ENCODE measurements around the gene PLA2G6.
"Not testable (repeated sequence)": the region's sequence is repeated elsewhere in the genome, so short reads cannot be mapped to it uniquely, and the experiment has no call there.

PLA2G6 gene

GRCh38 chr22:38146166-38146565, 35.5 kb downstream of the PLA2G6 start:
- H3K27ac ChIP-seq (ENCODE audit: insufficient read depth, low read depth, low read length, poor library complexity, severe bottlenecking); H3K4me3 ChIP-seq (ENCODE audit: insufficient read depth, low read depth, low read length); H3K27me3 ChIP-seq (ENCODE audit: control insufficient read depth, insufficient read depth, low read length, poor library complexity, severe bottlenecking); H3K9me3 ChIP-seq (ENCODE audit: control insufficient read depth, low read length); H3K4me1 ChIP-seq (ENCODE audit: control insufficient read depth, insufficient read depth, low read length); H3K36me3 ChIP-seq (ENCODE audit: control insufficient read depth, insufficient read depth, low read length): not testable (repeated sequence)
- 92 to 94% methylated on average over 3 of the region's 3 CpGs for WGBS, 2 experiments

DNA sequence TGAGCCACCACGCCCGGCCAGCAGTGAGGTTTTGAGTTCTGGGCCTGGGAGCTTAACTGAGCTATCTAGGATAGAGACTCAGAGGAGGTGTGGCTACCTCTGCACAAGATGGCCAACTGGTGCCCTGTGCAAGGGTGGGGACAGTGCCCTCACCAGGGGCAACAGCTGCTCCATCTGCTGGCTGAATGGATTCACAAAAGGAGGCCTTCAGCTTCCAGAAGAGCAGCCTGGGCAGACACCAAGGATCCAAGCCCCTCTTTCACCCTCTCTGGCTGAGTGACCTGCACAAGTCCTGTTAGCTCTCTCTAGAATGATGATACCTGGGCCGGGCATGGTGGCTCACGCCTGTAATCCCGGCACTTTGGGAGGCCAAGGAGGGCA, 37.6 kb downstream of the PLA2G6 start:
- Histone ChIP-seq H3K4me3 (ENCODE audit: insufficient read depth, low read depth, low read length) (no peak overlapping the region), H3K27ac (ENCODE audit: insufficient read depth, low read depth, low read length, poor library complexity, severe bottlenecking) (no peak overlapping the region), H3K36me3 (ENCODE audit: control insufficient read depth, insufficient read depth, low read length) (no peaks in the 10 kb centered on the region), H3K9me3 (ENCODE audit: control insufficient read depth, low read length) (no peaks in the 10 kb centered on the region), H3K27me3 (ENCODE audit: control insufficient read depth, insufficient read depth, low read length, poor library complexity, severe bottlenecking) (no peaks in the 10 kb centered on the region), H3K4me1 (ENCODE audit: control insufficient read depth, insufficient read depth, low read length) (no peaks in the 10 kb centered on the region)
- 95 to 96% methylated on average over 5 of the region's 5 CpGs for WGBS, 2 experiments

DNA sequence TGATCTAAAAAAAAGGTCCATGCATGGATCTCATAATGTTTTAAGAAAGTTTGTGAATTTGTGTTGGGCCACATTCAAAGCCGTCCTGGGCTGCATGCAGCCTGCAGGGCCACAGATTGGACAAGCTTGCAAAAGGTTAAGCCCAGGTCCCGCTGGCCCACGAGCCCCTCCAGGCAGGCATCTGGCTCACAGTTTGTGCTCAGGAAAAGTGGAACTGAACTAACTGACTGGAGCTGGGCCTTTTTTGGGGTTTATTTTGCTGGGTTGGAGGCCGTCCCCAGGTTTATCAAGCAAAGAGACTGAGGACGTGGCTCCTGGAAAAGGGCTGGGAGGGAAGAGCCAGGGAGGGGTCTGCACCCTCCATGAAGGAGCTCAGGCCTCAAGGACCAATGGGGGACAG, 39.0 kb downstream of the PLA2G6 start:
- no peak overlapping the region for H3K4me3 ChIP-seq (ENCODE audit: insufficient read depth, low read depth, low read length)
- H3K36me3 ChIP-seq (ENCODE audit: control insufficient read depth, insufficient read depth, low read length), result no peaks in the 10 kb centered on the region
- no peaks in the 10 kb centered on the region for H3K9me3 ChIP-seq (ENCODE audit: control insufficient read depth, low read length)
- H3K4me1 ChIP-seq (ENCODE audit: control insufficient read depth, insufficient read depth, low read length), result no peaks in the 10 kb centered on the region
- no peaks in the 10 kb centered on the region for H3K27me3 ChIP-seq (ENCODE audit: control insufficient read depth, insufficient read depth, low read length, poor library complexity, severe bottlenecking)
- WGBS, 2 experiments, result 93 to 95% methylated on average over 5 of the region's 5 CpGs
- H3K27ac ChIP-seq (ENCODE audit: insufficient read depth, low read depth, low read length, poor library complexity, severe bottlenecking), result no peak overlapping the region

DNA sequence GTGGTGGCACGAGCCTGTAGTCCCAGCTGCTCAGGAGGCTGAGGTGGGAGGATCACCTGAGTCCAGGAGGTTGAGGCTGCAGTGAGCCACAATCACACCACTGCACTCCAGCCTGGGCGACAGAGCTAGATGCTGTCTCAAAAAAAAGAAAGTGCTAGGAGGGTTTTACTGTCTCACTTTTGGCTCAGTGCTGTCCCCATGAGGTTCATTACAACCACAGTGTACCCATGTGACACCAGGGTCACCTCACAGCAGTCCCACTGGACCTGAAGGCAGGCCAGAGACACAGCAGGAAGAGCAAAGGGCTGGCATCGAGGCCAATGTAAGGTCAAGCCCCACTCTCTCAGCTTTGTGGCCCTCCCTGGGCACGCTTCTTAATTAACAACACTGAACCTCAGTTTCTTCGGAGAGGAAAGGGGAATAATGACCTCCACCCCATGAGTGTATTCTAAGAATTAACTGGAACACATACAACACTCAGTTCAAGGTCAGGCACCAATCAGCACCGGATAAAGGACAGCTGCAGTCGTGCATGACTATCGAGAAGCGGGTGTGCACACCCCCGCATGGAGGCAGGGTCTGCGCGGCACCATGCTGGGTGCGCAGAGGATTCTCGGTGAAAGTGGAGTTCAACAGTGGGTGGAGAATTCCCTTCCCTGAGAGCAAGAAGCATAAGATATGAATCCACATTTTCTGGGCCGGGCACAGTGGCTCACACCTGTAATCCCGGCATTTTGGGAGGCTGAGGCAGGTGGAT, 40.2 kb downstream of the PLA2G6 start:
- Histone ChIP-seq H3K9me3 (ENCODE audit: control insufficient read depth, low read length) (no peaks in the 10 kb centered on the region), H3K4me3 (ENCODE audit: insufficient read depth, low read depth, low read length) (no peak overlapping the region), H3K27me3 (ENCODE audit: control insufficient read depth, insufficient read depth, low read length, poor library complexity, severe bottlenecking) (no peaks in the 10 kb centered on the region), H3K4me1 (ENCODE audit: control insufficient read depth, insufficient read depth, low read length) (no peaks in the 10 kb centered on the region), H3K36me3 (ENCODE audit: control insufficient read depth, insufficient read depth, low read length) (no peaks in the 10 kb centered on the region), H3K27ac (ENCODE audit: insufficient read depth, low read depth, low read length, poor library complexity, severe bottlenecking) (no peak overlapping the region)
- 93 to 94% methylated on average over 16 of the region's 16 CpGs for WGBS, 2 experiments

DNA sequence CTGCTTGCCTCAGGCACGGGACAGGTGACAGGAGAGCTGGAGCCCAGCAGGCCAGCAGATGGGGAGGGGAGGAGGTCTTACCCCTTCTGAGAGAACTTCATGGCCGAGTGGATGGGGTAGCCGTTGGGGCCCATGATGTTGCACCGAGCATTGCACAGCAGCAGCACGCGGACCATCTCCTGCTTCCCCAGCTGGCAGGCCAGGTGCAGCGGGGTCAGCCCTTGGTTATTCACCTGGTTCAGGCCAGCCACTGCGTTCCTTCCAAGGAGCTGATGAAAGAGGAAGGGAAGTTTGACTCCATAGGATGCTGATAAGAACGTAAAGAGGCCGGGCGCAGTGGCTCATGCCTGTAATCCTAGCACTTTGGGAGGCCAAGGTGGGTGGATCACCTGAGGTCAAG, 41.7 kb downstream of the PLA2G6 start:
- Histone ChIP-seq H3K27ac (ENCODE audit: insufficient read depth, low read depth, low read length, poor library complexity, severe bottlenecking) (no peak overlapping the region), H3K9me3 (ENCODE audit: control insufficient read depth, low read length) (no peaks in the 10 kb centered on the region), H3K27me3 (ENCODE audit: control insufficient read depth, insufficient read depth, low read length, poor library complexity, severe bottlenecking) (no peaks in the 10 kb centered on the region), H3K36me3 (ENCODE audit: control insufficient read depth, insufficient read depth, low read length) (no peaks in the 10 kb centered on the region), H3K4me3 (ENCODE audit: insufficient read depth, low read depth, low read length) (no peak overlapping the region), H3K4me1 (ENCODE audit: control insufficient read depth, insufficient read depth, low read length) (no peaks in the 10 kb centered on the region)
- 94 to 96% methylated on average over 11 of the region's 11 CpGs for WGBS, 2 experiments

- no peaks in the 10 kb centered on the region for H3K27me3 ChIP-seq (ENCODE audit: control insufficient read depth, insufficient read depth, low read length, poor library complexity, severe bottlenecking)
- H3K4me1 ChIP-seq (ENCODE audit: control insufficient read depth, insufficient read depth, low read length), result no peaks in the 10 kb centered on the region
- H3K4me3 ChIP-seq (ENCODE audit: insufficient read depth, low read depth, low read length), result no peak overlapping the region
- H3K36me3 ChIP-seq (ENCODE audit: control insufficient read depth, insufficient read depth, low read length), result no peaks in the 10 kb centered on the region
- 92% methylated on average over 5 of the region's 5 CpGs for WGBS, 2 experiments
- H3K9me3 ChIP-seq (ENCODE audit: control insufficient read depth, low read length), result no peaks in the 10 kb centered on the region
- no peak overlapping the region for H3K27ac ChIP-seq (ENCODE audit: insufficient read depth, low read depth, low read length, poor library complexity, severe bottlenecking)
Observed at GRCh38 chr22:38138961-38139360, 42.7 kb downstream of the PLA2G6 start.

- no peaks in the 10 kb centered on the region for H3K27me3 ChIP-seq (ENCODE audit: control insufficient read depth, insufficient read depth, low read length, poor library complexity, severe bottlenecking)
- H3K9me3 ChIP-seq (ENCODE audit: control insufficient read depth, low read length), result no peaks in the 10 kb centered on the region
- H3K36me3 ChIP-seq (ENCODE audit: control insufficient read depth, insufficient read depth, low read length), result no peaks in the 10 kb centered on the region
- H3K4me1 ChIP-seq (ENCODE audit: control insufficient read depth, insufficient read depth, low read length), result no peaks in the 10 kb centered on the region
- no peak overlapping the region for H3K4me3 ChIP-seq (ENCODE audit: insufficient read depth, low read depth, low read length)
- 96 to 97% methylated on average over 9 of the region's 9 CpGs for WGBS, 2 experiments
- no peak overlapping the region for H3K27ac ChIP-seq (ENCODE audit: insufficient read depth, low read depth, low read length, poor library complexity, severe bottlenecking)
Observed at GRCh38 chr22:38137876-38138687, 43.5 kb downstream of the PLA2G6 start.

GRCh38 chr22:38136607-38137006, 45.0 kb downstream of the PLA2G6 start:
- Histone ChIP-seq H3K27me3 (ENCODE audit: control insufficient read depth, insufficient read depth, low read length, poor library complexity, severe bottlenecking) (no peaks in the 10 kb centered on the region), H3K9me3 (ENCODE audit: control insufficient read depth, low read length) (no peaks in the 10 kb centered on the region), H3K4me1 (ENCODE audit: control insufficient read depth, insufficient read depth, low read length) (no peaks in the 10 kb centered on the region), H3K36me3 (ENCODE audit: control insufficient read depth, insufficient read depth, low read length) (no peaks in the 10 kb centered on the region), H3K27ac (ENCODE audit: insufficient read depth, low read depth, low read length, poor library complexity, severe bottlenecking) (no peak overlapping the region), H3K4me3 (ENCODE audit: insufficient read depth, low read depth, low read length) (no peak overlapping the region)
- 87 to 100% methylated on average over 1 of the region's 1 CpG for WGBS, 2 experiments

- Histone ChIP-seq H3K36me3 (ENCODE audit: control insufficient read depth, insufficient read depth, low read length) (no peaks in the 10 kb centered on the region), H3K27ac (ENCODE audit: insufficient read depth, low read depth, low read length, poor library complexity, severe bottlenecking) (no peak overlapping the region), H3K4me1 (ENCODE audit: control insufficient read depth, insufficient read depth, low read length) (no peaks in the 10 kb centered on the region), H3K27me3 (ENCODE audit: control insufficient read depth, insufficient read depth, low read length, poor library complexity, severe bottlenecking) (no peaks in the 10 kb centered on the region), H3K9me3 (ENCODE audit: control insufficient read depth, low read length) (no peaks in the 10 kb centered on the region), H3K4me3 (ENCODE audit: insufficient read depth, low read depth, low read length) (no peak overlapping the region)
- 94 to 96% methylated on average over 4 of the region's 4 CpGs for WGBS, 2 experiments
Observed at GRCh38 chr22:38135133-38135706, 46.4 kb downstream of the PLA2G6 start.

- Histone ChIP-seq H3K27ac (ENCODE audit: insufficient read depth, low read depth, low read length, poor library complexity, severe bottlenecking) (no peak overlapping the region), H3K9me3 (ENCODE audit: control insufficient read depth, low read length) (no peaks in the 10 kb centered on the region), H3K4me1 (ENCODE audit: control insufficient read depth, insufficient read depth, low read length) (no peaks in the 10 kb centered on the region), H3K36me3 (ENCODE audit: control insufficient read depth, insufficient read depth, low read length) (no peaks in the 10 kb centered on the region), H3K4me3 (ENCODE audit: insufficient read depth, low read depth, low read length) (no peak overlapping the region), H3K27me3 (ENCODE audit: control insufficient read depth, insufficient read depth, low read length, poor library complexity, severe bottlenecking) (no peaks in the 10 kb centered on the region)
- WGBS, 2 experiments, result 93 to 94% methylated on average over 4 of the region's 4 CpGs
Observed at GRCh38 chr22:38133331-38133730, 48.3 kb downstream of the PLA2G6 start.
